Measurements from ENCODE around the gene APBA2. TPM values are rescaled to one million over a fixed set of nuclear protein-coding genes. Genes with fewer than 3 reads are reported as not detected.

APBA2 gene
- total and polyA plus RNA-seq, 2 of the 13 experiments (the other 11 are each of a cell fraction or from before 2014, with no cell fraction given) = 0.62 to 2.3 TPM

GRCh38 chr15:28885630-28886430 is at the start of gene APBA2 (continued):
- TF ChIP-seq, protein P1, sequence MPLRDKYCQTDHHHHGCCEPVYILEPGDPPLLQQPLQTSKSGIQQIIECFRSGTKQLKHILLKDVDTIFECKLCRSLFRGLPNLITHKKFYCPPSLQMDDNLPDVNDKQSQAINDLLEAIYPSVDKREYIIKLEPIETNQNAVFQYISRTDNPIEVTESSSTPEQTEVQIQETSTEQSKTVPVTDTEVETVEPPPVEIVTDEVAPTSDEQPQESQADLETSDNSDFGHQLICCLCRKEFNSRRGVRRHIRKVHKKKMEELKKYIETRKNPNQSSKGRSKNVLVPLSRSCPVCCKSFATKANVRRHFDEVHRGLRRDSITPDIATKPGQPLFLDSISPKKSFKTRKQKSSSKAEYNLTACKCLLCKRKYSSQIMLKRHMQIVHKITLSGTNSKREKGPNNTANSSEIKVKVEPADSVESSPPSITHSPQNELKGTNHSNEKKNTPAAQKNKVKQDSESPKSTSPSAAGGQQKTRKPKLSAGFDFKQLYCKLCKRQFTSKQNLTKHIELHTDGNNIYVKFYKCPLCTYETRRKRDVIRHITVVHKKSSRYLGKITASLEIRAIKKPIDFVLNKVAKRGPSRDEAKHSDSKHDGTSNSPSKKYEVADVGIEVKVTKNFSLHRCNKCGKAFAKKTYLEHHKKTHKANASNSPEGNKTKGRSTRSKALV (CRISPR knock-in tag; IDR thresholded peaks at IDR 0.05) = 0 out of 2 replicates have a peak, but pooled peaks have one; percentile 29
- TF ChIP-seq NCOA5 (CRISPR knock-in tag; IDR thresholded peaks at IDR 0.05) (no peak), SRSF9 (IDR thresholded peaks at IDR 0.05; ENCODE audit: borderline replicate concordance, insufficient read depth, low read depth, low read length, poor library complexity, severe bottlenecking) (no peak), DPF2 (CRISPR knock-in tag; IDR thresholded peaks at IDR 0.05; ENCODE audit: borderline replicate concordance, low read depth) (no peak), EZH2 (conservative IDR thresholded peaks at IDR 0.05; ENCODE audit: low read depth, low read length) (0 out of 2 replicates have a peak, but pooled peaks have one; percentile 19), CEBPB (IDR thresholded peaks at IDR 0.05; ENCODE audit: borderline replicate concordance, low read depth, low read length) (no peak), ZNF878 (CRISPR knock-in tag; IDR thresholded peaks at IDR 0.05) (no peak), FLYWCH1 (CRISPR knock-in tag; IDR thresholded peaks at IDR 0.05) (no peak), MBNL3 (CRISPR knock-in tag; conservative IDR thresholded peaks at IDR 0.05) (no peak), DNMT3B (CRISPR knock-in tag; conservative IDR thresholded peaks at IDR 0.05) (no peak), ZNF777 (CRISPR knock-in tag; IDR thresholded peaks at IDR 0.05) (peak; percentile 24; the same call in 1 of the 2 replicates), SNAPC4 (CRISPR knock-in tag; IDR thresholded peaks at IDR 0.05) (no peak), HDAC2 (CRISPR knock-in tag; IDR thresholded peaks at IDR 0.05) (no peak), ZBTB44 (CRISPR knock-in tag; IDR thresholded peaks at IDR 0.05) (no peak), ZIK1 (CRISPR knock-in tag; IDR thresholded peaks at IDR 0.05; ENCODE audit: borderline replicate concordance, low read depth) (no peak)
- TF ChIP-seq, protein P2, sequence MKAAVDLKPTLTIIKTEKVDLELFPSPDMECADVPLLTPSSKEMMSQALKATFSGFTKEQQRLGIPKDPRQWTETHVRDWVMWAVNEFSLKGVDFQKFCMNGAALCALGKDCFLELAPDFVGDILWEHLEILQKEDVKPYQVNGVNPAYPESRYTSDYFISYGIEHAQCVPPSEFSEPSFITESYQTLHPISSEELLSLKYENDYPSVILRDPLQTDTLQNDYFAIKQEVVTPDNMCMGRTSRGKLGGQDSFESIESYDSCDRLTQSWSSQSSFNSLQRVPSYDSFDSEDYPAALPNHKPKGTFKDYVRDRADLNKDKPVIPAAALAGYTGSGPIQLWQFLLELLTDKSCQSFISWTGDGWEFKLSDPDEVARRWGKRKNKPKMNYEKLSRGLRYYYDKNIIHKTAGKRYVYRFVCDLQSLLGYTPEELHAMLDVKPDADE (CRISPR knock-in tag; IDR thresholded peaks at IDR 0.05) = no peak

Measured in HepG2 (cell line).